HepG2 (cell line): ENCODE data around the gene NFS1. TPM values are rescaled to one million over a fixed set of nuclear protein-coding genes. Genes with fewer than 3 reads are reported as not detected.

ENCODE experiments used
- CBX5 ChIP-seq: sonication (generic); formaldehyde crosslinking; IDR thresholded peaks from 2 replicates; pipeline ENCODE4 v1.4.0; 2020; ENCODE audit warnings: missing genetic modification reagents, borderline replicate concordance
- CREB1 ChIP-seq, 2 experiments: fragments of 450-650 bp in 1 of 2; IDR thresholded peaks; 2 replicates each; pipeline ENCODE4 v1.6.1; 2016 to 2017; ENCODE audit warnings: control low read depth in 1 of 2, mild to moderate bottlenecking in 1 of 2, missing compliant biosample characterization in 1 of 2, missing genetic modification characterization in 1 of 2
- GLI4 ChIP-seq: sonication (generic); formaldehyde crosslinking; IDR thresholded peaks from 2 replicates; pipeline ENCODE4 v1.5.1; 2020; ENCODE audit warnings: missing genetic modification reagents, mild to moderate bottlenecking, moderate library complexity, borderline replicate concordance
- HNRNPH1 ChIP-seq: fragments of 200-400 bp; formaldehyde crosslinking; optimal IDR thresholded peaks from 2 replicates; pipeline ENCODE3; 2017; ENCODE audit warnings: mild to moderate bottlenecking, low read depth, low read length
- KDM5B ChIP-seq: sonication (generic); formaldehyde crosslinking; IDR thresholded peaks from 2 replicates; pipeline ENCODE4 v1.4.0; 2020; ENCODE audit warnings: missing genetic modification reagents, mild to moderate bottlenecking, borderline replicate concordance
- MAZ ChIP-seq, 2 experiments: sonication (generic) in 1 of 2; formaldehyde crosslinking in 1 of 2; IDR thresholded peaks; 2 replicates each; pipeline versions ENCODE4 v1.5.0 to v1.6.1; 2012 to 2020; ENCODE audit warnings: low read depth in 2 of 2, mild to moderate bottlenecking in 2 of 2, borderline replicate concordance in 1 of 2, improper control_type of control experiment in 1 of 2, low read length in 1 of 2, missing genetic modification reagents in 1 of 2, moderate library complexity in 1 of 2
- NR2F6 ChIP-seq, 2 experiments: IDR thresholded peaks; 2 replicates each; pipeline ENCODE4 v1.6.1; 2016; ENCODE audit warnings: antibody characterized with exemption in 1 of 2, mild to moderate bottlenecking in 1 of 2
- PHF5A ChIP-seq: IDR thresholded peaks from one replicate; pipeline ENCODE4 v1.6.1; 2018; ENCODE audit warnings: low read depth, missing genetic modification reagents; ENCODE audit not compliant: unreplicated experiment
- POGZ ChIP-seq: sonication (generic); formaldehyde crosslinking; IDR thresholded peaks from 2 replicates; pipeline ENCODE4 v1.4.0; 2020; ENCODE audit warnings: mild to moderate bottlenecking, missing genetic modification reagents
- REL ChIP-seq: sonication (generic); formaldehyde crosslinking; conservative IDR thresholded peaks from 2 replicates; pipeline ENCODE4 v1.8.0; 2022; ENCODE audit warnings: mild to moderate bottlenecking, missing genetic modification reagents, moderate library complexity
- SAFB2 ChIP-seq: sonication (generic); formaldehyde crosslinking; IDR thresholded peaks from 2 replicates; pipeline ENCODE4 v1.5.1; 2020; ENCODE audit warnings: missing genetic modification reagents, low read depth, mild to moderate bottlenecking, borderline replicate concordance
- SIN3B ChIP-seq: fragments of 150-350 bp; IDR thresholded peaks from 2 replicates; pipeline ENCODE4 v1.6.1; 2014; ENCODE audit warnings: low read length
- SKIL ChIP-seq: sonication (generic); formaldehyde crosslinking; IDR thresholded peaks from 2 replicates; pipeline ENCODE4 v1.8.0; 2022; ENCODE audit warnings: missing genetic modification reagents, mild to moderate bottlenecking, moderate library complexity, borderline replicate concordance
- ZBTB43 ChIP-seq: sonication (generic); formaldehyde crosslinking; conservative IDR thresholded peaks from 2 replicates; pipeline ENCODE4 v1.4.0; 2020; ENCODE audit warnings: missing genetic modification reagents
- ZEB1 ChIP-seq: IDR thresholded peaks from 2 replicates; pipeline ENCODE4 v1.6.1; 2012; ENCODE audit warnings: mild to moderate bottlenecking, low read depth, inconsistent platforms; ENCODE audit not compliant: insufficient replicate concordance
- ZFY ChIP-seq: sonication (generic); formaldehyde crosslinking; IDR thresholded peaks from 2 replicates; pipeline ENCODE4 v1.4.0; 2020; ENCODE audit warnings: missing genetic modification reagents
- ZNF530 ChIP-seq: sonication (generic); formaldehyde crosslinking; IDR thresholded peaks from 2 replicates; pipeline ENCODE4 v1.5.0; 2020; ENCODE audit warnings: low read depth, mild to moderate bottlenecking, missing genetic modification reagents
- polyA plus RNA-seq, 8 experiments: library from polyadenylated mRNA; depleted of rRNA in 3 of 8; stranded (reverse) in 7 of 8; unstranded in 1 of 8; fragments of >200 nt; fragmentation: Illumina TruSeq in 4 of 8; extraction: Trizol in 4 of 8; gene quantifications; 2 replicates each; pipeline versions ENCODE4 v1.2.1 to v1.2.3, GENCODE V29; 2011 to 2016; ENCODE audit warnings: low read depth in 4 of 8, missing spikeins in 1 of 8, mixed read lengths in 1 of 8; ENCODE audit not compliant: insufficient read depth in 1 of 8
- total RNA-seq, 5 experiments: library from RNA; depleted of rRNA; stranded (reverse); fragments of >200 nt; fragmentation: Illumina TruSeq; extraction: Trizol; gene quantifications; 2 replicates each; pipeline ENCODE4 v1.2.3, GENCODE V29; 2016; ENCODE audit warnings: low read depth in 1 of 5
- TF ChIP-seq, protein P1 (sequence below): IDR thresholded peaks from 2 replicates; pipeline ENCODE4 v1.6.1; 2016; ENCODE audit warnings: low read depth, borderline replicate concordance
- TF ChIP-seq, protein P2 (sequence below): sonication (generic); formaldehyde crosslinking; IDR thresholded peaks from 2 replicates; pipeline ENCODE4 v1.8.0; 2022; ENCODE audit warnings: missing genetic modification reagents, mild to moderate bottlenecking, inconsistent platforms, borderline replicate concordance

Gene NFS1
- total and polyA plus RNA-seq, 2 of the 13 experiments (the other 11 are each of a cell fraction or from before 2014, with no cell fraction given), result 65.9 to 88.1 TPM

GRCh38 chr20:35697696-35698297 lies 1.4 kb downstream of the NFS1 start (continued):
- TF ChIP-seq ZFY (CRISPR knock-in tag) (peak; percentile 43; the same call in 1 of the 2 replicates), HNRNPH1 (no peak), ZNF530 (CRISPR knock-in tag) (no peak), SIN3B (peak; percentile 12; the same call in 1 of the 2 replicates), MAZ (IDR thresholded peaks at IDR 0.05; ENCODE audit: borderline replicate concordance, low read depth, low read length) (no peak), MAZ (CRISPR knock-in tag; IDR thresholded peaks at IDR 0.05; ENCODE audit: low read depth) (peak; percentile 77; the same call in 1 of the 2 replicates), CREB1 (IDR thresholded peaks at IDR 0.05) (no peak), CREB1 (CRISPR knock-in tag; IDR thresholded peaks at IDR 0.05) (no peak), SAFB2 (CRISPR knock-in tag) (peak; percentile 29; the same call in 1 of the 2 replicates), ZEB1 (no peak), KDM5B (peak; percentile 68), PHF5A (CRISPR knock-in tag) (peak; percentile 27), REL (CRISPR knock-in tag) (no peak), ZBTB43 (CRISPR knock-in tag) (0 out of 2 replicates have a peak, but pooled peaks have one; percentile 28), POGZ (CRISPR knock-in tag) (peak; percentile 52), CBX5 (CRISPR knock-in tag) (0 out of 2 replicates have a peak, but pooled peaks have one; percentile 31), SKIL (CRISPR knock-in tag) (no peak), GLI4 (CRISPR knock-in tag) (0 out of 2 replicates have a peak, but pooled peaks have one; percentile 48), NR2F6 (IDR thresholded peaks at IDR 0.05) (peak; percentile 35), NR2F6 (CRISPR knock-in tag; IDR thresholded peaks at IDR 0.05) (no peak)
- TF ChIP-seq, protein P1, sequence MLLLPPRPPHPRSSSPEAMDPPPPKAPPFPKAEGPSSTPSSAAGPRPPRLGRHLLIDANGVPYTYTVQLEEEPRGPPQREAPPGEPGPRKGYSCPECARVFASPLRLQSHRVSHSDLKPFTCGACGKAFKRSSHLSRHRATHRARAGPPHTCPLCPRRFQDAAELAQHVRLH, result peak; percentile 18; the same call in 1 of the 2 replicates
- TF ChIP-seq, protein P2, sequence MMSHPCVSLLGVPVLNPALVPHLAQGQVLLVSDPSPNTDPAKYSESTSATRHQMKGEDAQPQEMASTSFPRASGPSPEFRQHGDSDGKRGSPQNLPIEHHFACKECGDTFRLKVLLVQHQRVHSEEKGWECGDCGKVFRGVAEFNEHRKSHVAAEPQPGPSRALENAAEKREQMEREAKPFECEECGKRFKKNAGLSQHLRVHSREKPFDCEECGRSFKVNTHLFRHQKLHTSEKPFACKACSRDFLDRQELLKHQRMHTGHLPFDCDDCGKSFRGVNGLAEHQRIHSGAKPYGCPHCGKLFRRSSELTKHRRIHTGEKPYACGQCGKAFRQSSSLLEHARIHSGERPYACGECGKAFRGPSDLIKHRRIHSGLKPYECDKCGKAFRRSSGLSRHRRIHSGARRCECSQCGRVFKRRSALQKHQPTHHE (CRISPR knock-in tag), result peak; percentile 59; the same call in 1 of the 2 replicates
